Right ventricle myocardium superior (tissue), 1 donor: ENCODE results near the gene ITPKB. TPM values are rescaled to one million over a fixed set of nuclear protein-coding genes. Genes with fewer than 3 reads are reported as not detected.
A peak's percentile ranks its signal among the peaks of the same experiment; 100 is the strongest.

Experiments used
- ATAC-seq: fragments of 200-7000 bp; cut with Tn5 transposase; one replicate; pipeline ENCODE4 v1.9.1; 2020; ENCODE audit warnings: mild to moderate bottlenecking; ENCODE audit not compliant: poor library complexity
- DNase-seq: peaks from one replicate; pipeline ENCODE4 v3.0.0-alpha.2; 2020
- intact Hi-C: fragments of 100-400 bp; cut with DNase I; formaldehyde crosslinking; loops from one replicate; pipeline ENCODE4 v1.11.2; 2022
- total RNA-seq: library from RNA; stranded (reverse); fragmentation: NEBNext Ultra II Directional; extraction: Animal tissue kit (Norgen Biotek cat#: 25700); gene quantifications from one replicate; pipeline ENCODE4 v1.2.1, GENCODE V29; 2021
- donor health status: DM: no; HTN: yes; CAD: no; lungs with severe emphysema.

The ITPKB gene
- total RNA-seq, 1 donor from 2014 or later, result 21.2 TPM

DNA sequence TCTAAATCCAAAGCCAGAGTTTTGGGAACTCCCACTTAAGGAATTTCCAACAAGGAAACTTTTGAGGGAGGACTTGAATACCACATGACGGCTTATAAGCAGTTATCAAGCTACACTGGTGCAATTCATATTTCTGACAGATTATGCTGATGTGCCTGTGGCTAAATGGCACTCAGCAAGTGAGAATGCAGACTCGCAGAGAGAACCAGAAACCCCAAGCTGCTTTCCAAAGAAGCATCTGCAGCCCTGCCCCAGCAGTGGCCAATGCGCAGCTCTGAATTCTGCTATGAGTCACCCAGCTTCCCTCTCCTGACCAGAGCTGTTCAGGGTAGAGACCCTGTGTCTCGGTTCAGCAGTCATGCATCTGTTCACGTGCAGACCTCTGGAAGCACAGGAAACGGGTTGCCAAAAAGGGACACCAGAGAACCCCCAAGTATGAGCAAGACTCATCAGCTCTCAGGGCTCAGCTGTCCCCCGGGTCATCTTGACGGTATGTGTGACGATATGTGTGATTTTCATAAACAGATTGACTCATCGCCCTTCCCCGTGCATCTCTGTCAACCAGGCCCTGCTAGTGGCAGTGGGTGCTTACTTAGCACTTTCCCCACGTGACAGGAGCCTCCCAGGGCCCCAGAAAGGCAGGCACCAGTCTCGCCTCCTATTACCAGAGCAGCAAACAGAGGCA is 76.3 kb downstream of the ITPKB start:
- DNase-seq (peak; percentile 75), ATAC-seq (peak; percentile 57)
- intact Hi-C loops, result no loop called here

DNA sequence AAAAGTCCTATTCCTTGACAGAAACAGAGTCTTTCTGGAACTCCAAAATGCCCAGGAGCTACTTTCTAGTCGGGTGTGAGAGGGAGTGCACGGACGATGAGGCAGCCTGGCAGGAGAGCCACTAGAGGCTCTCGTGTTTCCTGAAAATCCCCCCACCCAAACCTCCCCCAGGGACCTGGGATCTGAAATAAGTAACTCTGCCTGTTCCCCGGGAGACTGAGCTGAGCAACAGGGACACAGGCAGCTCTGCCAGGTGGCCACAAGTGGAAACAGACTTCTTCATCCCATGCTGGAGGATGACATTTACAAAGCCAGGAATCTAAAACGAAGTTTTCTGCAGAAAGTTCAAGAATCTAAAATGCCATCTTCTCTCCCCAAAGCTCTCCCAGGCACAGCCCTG is 77.1 kb downstream of the ITPKB start:
- intact Hi-C loops, result no loop called here
- peak; percentile 41 for DNase-seq
- no peak for ATAC-seq

DNA sequence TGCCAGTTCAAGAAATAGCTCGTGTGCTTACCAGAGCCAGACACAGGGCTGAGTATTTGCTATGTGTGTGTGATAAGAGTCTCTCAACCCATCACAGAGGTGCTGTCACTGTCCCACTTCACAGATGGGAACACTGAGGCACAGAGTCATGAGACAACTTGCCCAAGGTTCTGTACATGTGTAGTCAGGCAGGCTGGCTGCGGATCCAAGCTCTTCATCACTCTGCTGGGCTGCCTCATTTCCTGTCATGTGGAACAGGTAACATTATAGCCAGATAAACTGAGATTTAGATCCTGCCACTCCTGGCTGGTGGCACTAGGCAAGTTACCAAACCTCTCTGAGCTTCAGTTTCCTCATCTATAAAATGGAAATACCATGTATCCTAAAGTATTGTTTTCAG is 77.8 kb downstream of the ITPKB start:
- DNase-seq (peak; percentile 30), ATAC-seq (no peak)
- intact Hi-C loops, result no loop called here

DNA sequence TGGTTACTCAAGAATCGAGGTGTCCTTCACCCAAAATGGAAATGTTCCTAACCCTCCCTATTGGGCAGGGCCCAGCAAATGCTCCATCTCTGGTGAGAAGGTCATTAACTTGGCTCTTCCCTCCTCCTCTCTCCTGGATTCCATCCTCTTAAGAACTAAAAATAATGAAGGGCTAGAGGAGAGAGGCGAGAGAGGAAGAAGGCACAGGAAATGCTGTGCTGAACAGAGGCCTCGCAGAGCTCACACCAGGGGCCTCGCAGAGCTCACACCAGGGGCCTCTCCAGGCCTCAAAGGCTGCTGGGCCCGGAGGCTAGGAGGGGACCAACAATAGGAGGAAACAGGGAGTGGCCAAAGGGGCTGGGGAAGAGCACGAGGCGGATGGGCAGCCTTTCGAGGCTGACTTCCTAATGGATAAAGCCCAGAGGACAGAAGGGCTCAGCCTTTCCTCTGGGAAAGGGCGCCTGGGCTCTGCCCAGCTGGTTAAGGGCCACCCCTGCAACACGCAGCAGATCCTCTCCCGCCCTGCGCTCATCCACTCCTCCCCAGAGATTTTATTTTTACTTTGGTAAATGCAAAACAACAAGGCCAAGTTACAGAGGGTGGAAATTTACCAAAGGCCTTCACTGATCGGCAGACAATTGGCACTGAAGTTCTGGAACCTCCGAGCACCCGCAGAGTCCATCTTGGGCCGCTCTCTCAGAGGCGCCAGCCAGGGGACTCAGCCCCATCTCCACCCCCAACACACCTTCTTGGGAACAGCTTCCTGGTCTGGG is 78.5 kb downstream of the ITPKB start:
- intact Hi-C loops, result no loop called here
- DNase-seq, result peak; percentile 66
- ATAC-seq, result peak; percentile 51

DNA sequence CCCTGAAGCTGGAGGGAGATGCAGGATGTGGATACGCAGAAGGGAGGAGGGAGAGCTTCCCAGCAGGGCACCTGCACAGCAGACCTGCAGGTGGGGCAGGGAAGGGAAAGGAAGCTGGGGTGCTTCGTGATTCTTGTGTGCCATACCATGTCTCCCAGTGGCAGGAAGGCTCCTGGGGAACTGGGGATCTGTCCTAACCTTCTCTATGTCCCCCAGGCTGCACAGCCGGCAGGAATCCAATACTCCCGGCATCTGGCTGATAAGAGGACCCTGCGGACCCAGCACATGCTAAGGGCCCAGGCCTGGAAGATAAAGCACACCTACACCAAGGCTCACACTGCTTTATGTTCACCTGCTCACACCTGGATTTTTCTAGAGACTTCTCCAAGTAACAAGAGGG is 79.4 kb downstream of the ITPKB start:
- DNase-seq (peak; percentile 39), ATAC-seq (no peak)
- intact Hi-C loops, result no loop called here

DNA sequence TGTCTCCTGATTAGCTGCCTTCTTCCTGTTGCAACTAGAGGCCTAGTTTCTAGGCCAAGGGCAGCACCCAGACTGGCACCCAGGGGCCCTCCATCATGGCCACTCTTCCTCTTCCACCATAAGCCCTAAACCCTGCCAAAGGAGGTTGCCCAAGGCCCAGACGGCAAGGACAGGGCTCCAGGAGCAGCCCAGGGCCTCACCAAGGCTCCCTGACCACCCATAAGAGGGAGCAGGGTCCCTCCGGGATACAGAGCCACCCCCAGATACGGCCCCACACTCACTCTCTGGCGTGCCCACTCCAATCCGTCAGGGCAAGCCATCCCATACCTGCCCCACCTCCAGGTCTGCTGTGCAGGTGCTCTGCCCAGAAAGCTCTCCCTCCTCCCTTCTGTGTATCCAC is 79.9 kb downstream of the ITPKB start:
- ATAC-seq (no peak), DNase-seq (peak; percentile 21)
- intact Hi-C loops, result no loop called here

DNA sequence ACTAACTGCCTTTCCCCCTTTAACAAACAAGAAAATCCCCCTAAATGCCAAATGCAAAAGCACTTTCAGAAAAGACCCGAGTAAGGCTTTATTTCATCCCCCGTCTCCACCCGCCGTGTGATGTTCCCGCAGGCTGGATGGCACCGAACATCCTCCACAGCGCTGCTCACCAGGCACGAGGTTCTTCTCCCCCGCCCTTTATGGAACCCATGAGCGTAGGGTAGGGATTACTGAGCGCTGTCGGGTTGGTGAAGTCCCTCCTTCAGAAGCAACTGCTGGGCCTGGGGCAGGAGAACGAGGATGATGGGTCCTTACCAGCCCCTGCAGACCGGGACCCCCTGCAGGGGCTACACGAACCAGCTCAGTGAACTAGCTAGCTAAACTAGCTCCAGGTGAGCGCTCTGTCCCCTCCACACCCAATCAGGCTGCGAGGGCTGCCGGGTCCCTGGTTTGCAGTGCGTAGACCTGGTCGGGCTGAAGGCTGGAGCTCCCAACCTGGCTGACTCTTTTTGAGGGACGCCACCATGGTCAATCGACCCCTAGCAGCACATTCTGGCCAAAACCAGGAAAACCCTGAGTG is 80.4 kb downstream of the ITPKB start:
- intact Hi-C loops, result no loop called here
- ATAC-seq, result no peak
- DNase-seq, result peak; percentile 32

DNA sequence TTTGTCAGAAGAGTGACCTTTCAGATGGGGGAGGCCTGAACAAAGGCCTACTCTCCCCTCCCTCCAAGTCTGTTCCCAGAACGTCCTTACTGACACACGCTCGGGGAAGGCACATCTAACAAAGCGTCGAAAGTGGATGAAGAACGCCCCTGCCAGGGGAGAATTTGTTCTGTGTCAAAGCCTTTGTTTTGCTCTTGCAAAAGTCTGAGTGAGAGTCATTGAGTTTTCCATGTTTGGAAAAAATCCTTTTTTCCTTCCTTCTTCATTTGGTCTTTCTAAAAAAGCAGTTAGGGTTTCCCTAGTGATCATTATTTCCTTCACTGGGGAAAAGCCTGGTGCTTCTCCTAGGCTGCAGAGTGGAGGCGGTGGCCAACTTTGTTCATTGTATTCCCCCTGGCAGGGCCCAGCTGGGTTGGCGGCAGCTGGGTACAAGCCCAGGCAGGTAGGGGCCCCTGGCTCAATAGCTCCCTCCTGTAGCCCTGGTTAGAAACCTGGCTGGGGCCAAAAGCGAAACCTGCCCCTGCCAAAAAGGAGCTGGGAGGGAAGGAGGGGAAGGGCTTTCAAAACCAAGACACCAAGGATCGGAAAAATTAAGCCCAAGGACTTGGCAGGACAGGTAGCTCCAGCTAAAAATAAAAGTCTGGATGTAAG is 81.1 kb downstream of the ITPKB start:
- DNase-seq (peak; percentile 41), ATAC-seq (no peak)
- intact Hi-C loops, result no loop called here

DNA sequence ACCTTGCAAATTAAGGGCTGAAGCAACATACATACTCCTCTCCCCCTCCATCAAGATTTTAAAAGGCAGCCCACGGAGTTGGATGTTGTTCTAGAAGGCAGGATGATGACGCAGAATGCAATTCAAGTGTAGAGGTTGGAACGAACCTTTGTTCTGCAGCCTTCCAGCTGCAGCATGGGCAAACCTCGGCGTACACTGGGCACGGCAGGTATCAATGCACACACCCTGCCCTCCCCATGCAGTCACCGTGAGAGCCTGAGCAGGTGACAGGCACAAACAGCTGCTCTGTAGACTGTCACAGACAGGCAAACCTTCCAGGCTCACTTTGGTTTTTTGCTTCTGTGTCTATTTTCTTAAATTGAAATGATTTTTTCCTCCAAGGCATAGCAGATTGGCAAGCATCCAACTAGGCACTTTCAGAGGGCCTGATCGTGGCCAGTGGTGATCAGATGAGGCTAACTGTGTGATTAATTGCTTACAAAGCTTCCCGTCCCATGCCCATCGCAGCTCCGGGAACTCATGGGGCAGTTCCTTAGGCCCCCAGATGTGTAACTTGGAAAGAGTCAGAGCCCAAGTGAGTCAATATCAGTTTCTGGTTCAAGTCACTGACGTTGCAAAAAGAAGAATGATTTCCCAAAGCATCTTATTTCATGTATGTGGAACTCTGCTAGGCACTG is 82.3 kb downstream of the ITPKB start:
- intact Hi-C loops, result no loop called here
- ATAC-seq (no peak), DNase-seq (peak; percentile 33)

DNA sequence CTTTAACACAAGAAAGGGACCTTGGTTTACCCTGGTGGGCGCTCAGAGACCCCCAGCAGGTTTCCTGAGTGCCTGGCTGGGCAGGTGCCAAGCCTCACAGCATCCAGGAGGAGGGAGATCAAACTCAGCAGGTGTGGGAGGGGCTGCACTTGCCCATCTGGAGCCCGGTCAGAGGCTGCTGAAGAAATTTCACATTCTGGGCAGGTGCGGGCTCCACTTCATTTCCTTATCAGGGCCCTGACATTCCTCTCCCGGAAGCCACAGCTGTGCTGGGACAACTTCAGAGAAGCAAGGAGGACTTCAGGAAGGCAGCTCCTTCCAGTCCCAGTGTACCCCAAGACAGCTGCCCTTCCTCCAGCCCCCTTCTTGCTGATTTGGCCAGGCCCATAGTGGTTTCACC is 82.9 kb downstream of the ITPKB start:
- peak; percentile 23 for DNase-seq
- intact Hi-C loops, result no loop called here
- no peak for ATAC-seq

DNA sequence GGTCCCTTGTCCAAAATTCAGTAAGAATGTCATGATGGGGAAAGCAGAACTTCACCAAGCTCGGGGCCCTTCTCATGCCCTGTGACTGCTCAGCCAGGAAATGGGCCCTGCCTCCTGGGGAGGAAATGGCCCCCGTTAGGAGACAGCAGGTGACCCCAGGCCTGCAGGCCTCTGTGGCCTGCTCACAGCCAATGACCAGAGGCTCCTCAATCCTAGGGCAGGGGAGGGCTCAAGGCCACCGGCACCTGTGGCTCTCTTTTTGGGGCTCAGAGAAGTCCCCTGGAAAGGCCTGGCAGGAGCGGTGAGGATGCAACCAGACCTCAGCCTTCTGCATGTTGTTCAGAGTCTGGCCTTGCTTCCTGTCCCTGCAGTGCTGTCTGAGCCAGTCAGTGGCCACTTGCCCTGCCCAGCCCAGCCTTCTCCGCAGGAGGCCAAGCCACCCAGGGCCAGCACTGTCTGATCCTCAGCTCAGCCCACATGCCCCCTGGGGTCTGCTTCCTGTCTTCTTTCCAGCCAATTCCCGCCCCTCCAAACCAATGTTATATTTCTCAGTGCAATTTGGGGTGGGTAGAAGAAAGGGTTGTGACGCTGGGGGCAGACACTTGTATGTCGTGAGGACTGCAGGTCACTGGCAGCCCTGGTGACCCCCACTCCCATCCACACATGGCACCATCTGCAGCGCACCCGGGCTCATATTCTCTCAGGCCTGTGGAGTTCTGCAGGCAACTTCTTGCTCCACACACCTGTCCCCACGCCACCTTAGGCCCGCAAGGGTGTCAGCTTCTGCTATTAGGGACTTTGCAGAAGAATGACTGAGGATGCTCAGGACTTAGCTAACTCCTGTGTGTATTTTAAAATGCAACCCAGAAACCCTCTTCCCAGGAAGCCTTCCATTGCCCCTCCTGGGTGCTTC is 83.6 kb downstream of the ITPKB start:
- peak; percentile 41 for DNase-seq
- intact Hi-C loops, result no loop called here
- ATAC-seq, result no peak

DNA sequence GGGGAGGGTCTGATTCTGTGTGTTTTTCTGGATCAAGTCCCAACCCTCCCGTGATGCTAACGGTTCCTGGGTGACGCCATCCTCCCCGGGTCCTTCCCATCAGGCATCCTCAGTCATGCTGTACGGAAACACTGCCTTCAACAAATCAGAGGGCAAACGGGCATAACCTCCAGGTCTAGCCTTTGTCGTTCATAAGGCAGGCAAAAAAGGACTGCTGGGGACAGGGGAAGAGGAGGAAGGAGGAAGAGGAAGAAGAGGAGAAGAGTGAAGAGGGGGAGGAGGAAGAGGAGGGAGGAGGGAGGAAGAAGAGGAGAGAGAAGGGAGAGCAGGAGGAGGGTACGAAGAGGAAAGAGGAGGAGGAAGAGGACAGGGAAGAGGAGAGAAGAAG is 84.4 kb downstream of the ITPKB start:
- ATAC-seq (no peak), DNase-seq (no peak)
- intact Hi-C loops, result loop anchor here (5.0 kb wide), 1 partner anchor 78 kb away; no protein-coding TSS in a partner anchor

DNA sequence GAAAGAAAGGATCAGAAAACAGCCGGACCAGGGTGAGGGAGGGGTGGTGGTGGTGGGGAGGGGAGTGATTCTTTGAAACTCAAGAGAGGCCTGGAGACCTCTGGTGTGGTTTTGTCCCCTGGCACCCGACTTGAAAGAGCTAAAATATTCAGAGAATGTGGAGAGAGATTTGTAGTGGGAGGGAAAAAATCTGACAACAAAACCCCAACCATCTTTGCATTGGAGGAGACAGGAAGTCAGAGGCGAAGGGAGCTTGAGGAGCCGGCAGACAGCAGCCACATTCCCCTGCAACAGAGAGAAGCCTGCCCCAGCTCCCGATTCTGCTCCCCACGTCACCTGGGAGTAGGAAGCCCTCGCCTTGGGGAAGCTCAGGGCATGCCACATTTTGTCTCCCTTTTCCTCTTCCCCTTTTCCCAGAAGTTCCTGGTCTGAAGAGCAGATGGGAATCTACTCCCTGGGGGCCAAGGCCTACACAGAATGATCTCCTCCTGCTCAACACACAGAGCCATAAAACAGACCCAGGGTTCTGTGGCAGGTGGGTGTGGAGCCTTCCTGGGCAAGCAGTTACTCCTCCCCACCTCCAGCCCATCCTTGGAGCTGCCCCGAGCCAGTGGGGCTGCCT is 84.9 kb downstream of the ITPKB start:
- no peak for ATAC-seq
- peak; percentile 20 for DNase-seq
- intact Hi-C loops, result loop anchor here (5.0 kb wide), 1 partner anchor 78 kb away; no protein-coding TSS in a partner anchor

DNA sequence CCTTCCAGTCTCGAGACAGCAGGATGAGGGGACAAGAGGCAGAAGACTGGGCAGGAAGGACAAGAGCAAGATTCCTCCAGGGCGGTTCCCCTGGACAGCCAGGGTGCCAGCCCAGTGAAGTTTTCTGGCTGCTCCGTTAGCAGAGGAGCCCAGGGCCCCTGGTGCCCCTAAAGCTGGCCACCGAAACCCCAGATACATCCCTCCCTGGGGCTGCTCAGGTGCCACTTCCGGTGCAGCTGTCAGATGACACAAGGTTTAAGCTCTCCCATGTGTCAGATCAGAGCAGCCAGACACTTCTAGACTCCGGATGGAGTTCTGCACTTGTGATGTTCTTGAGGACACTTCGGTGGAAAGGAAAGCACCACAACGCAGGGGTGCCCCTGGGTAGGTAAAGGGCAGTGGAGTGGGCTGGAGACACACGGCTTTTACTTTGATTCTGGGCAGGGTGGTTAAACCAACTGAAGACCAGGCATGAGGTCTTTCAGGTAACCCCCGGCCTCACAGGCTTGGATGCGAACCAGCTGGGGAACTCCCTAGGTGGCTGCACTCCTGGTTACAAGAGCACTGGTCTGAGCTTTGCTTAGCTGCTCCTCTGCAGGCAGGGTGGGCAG is 85.7 kb downstream of the ITPKB start:
- no peak for ATAC-seq

DNA sequence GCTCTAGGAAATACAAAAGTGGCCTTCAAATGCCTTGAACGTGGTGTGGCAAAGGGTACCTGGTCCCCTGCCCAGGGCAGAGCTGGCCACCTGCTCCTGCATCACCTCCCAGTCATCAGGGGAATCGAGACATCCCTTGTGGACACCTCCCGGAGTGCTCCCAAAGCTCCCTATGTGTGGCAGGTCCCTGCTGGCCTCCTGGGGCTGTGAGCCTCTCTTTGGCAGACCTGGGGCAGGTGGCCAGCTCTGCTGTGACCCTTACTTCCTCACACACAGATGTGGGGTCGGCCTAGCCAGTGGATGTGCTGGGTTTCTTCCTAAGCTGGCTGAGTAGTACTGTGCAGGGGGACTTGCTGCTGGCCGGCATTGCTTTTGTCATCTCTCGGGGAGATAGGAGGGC is 86.5 kb downstream of the ITPKB start:
- intact Hi-C loops, result loop anchor here (5.0 kb wide), 1 partner anchor 80 kb away; no protein-coding TSS in a partner anchor
- peak; percentile 38 for DNase-seq
- no peak for ATAC-seq

More for the DNA sequence above, 85.7 kb downstream of the ITPKB start:
- intact Hi-C loops, result loop anchor here (5.0 kb wide), 1 partner anchor 79 kb away; no protein-coding TSS in a partner anchor
- DNase-seq, result peak; percentile 40

DNA sequence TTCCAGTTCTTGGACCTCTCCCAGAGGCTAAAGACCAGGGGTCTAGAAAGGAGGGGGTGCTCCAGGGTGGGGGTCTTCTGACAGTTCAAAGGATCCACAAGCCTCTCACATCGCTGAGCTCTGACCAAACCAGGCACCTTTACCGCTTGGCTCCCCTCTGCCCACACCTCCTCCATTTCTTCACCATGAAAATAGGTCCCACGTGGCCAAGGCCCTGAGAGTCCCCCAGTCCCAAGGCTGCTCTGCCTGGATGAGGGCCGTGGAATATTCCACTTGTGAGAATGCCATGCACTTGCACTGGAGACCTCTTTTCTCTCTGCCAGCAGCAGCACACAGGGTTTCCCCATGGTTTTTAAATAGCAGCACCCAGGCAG is 87.4 kb downstream of the ITPKB start:
- ATAC-seq (no peak), DNase-seq (peak; percentile 33)
- intact Hi-C loops, result loop anchor here (5.0 kb wide), 1 partner anchor 81 kb away; no protein-coding TSS in a partner anchor
